Activated T-cell treated with anti-CD3 and anti-CD28 coated beads, Interleukin-2, amount 50 U/mL, for 72 hours (primary cell): ENCODE data around the gene STX8. TPM values are rescaled to one million over a fixed set of nuclear protein-coding genes. Genes with fewer than 3 reads are reported as not detected.

Experiments
- ATAC-seq, 2 donors: fragments of 150-1000 bp; cut with Tn5 transposase; replicated peaks in 1 of 2; 2 replicates each; pipeline ENCODE4 v1.10.0; 2021; ENCODE audit warnings: moderate library complexity in 2 of 2, mild to moderate bottlenecking in 1 of 2
- DNase-seq, 2 donors: peaks; one replicate each; pipeline ENCODE4 v3.0.0; 2021 to 2022; ENCODE audit warnings: mixed read lengths in 1 of 2
- H3K27ac Mint-ChIP-seq: one replicate; pipeline ENCODE4 v1.8.0; 2022; ENCODE audit warnings: mild to moderate bottlenecking, moderate library complexity, mixed read lengths
- H3K27me3 Mint-ChIP-seq: one replicate; pipeline ENCODE4 v1.8.0; 2022; ENCODE audit warnings: low read depth, mixed read lengths
- H3K36me3 Mint-ChIP-seq, 2 donors: one replicate each; pipeline ENCODE4 v1.8.0; 2022; ENCODE audit warnings: mixed read lengths in 2 of 2, mild to moderate bottlenecking in 1 of 2; ENCODE audit not compliant: insufficient read depth in 2 of 2
- H3K4me1 Mint-ChIP-seq: one replicate; pipeline ENCODE4 v1.8.0; 2022; ENCODE audit warnings: low read depth, mixed read lengths
- H3K4me3 Mint-ChIP-seq, 2 donors: one replicate each; pipeline ENCODE4 v1.8.0; 2022; ENCODE audit warnings: mild to moderate bottlenecking in 2 of 2, mixed read lengths in 2 of 2, moderate library complexity in 2 of 2
- H3K9me3 Mint-ChIP-seq, 2 donors: one replicate each; pipeline ENCODE4 v1.8.0; 2022; ENCODE audit warnings: mixed read lengths in 2 of 2
- total RNA-seq, 2 donors: library from RNA; stranded (reverse); gene quantifications; one replicate each; pipeline ENCODE4 v1.2.3, GENCODE V29; 2022

The STX8 gene
- total RNA-seq, 2 donors from 2014 or later = 53.8 to 61.3 TPM

DNA sequence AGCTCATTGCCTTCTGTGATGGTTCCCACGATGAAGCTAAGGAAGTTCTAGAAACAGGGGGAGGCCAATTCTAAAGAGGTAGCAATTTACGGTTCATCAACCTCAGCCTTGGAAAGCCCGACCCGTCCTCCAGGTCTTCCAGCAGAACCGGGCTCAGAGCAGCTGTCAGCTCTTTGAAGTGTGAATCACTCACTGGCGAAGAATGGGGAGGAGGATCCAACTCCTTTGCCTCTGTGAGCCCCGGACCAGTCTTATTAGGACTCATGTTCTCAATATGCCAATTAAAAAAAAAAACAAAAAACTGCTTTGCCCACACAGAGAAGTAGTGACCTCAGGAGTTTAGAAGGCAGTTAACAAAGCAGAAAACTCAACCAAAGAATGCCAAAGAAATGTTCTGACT, 31.4 kb downstream of the STX8 start:
- Mint-ChIP-seq H3K4me1 (peaks cover 6% of the 10 kb centered on the region), H3K36me3 (peaks cover 0 to 5% of the 10 kb centered on the region in 2 donors), H3K4me3 (no peak overlapping the region), H3K27me3 (no peaks in the 10 kb centered on the region), H3K9me3 (no peaks in the 10 kb centered on the region), H3K27ac (no peak overlapping the region)
- ATAC-seq (no peak), DNase-seq (no peak)

- Mint-ChIP-seq H3K27ac (no peak overlapping the region), H3K36me3 (peaks cover 0 to 5% of the 10 kb centered on the region in 2 donors), H3K9me3 (no peaks in the 10 kb centered on the region), H3K27me3 (no peaks in the 10 kb centered on the region), H3K4me3 (no peak overlapping the region), H3K4me1 (no peaks in the 10 kb centered on the region)
- DNase-seq (no peak), ATAC-seq (peak in 1 of 2 donors; percentile 67)
Measured at GRCh38 chr17:9541718-9542117, 33.9 kb downstream of the STX8 start.

GRCh38 chr17:9538626-9539025, 37.0 kb downstream of the STX8 start:
- Mint-ChIP-seq H3K27ac (no peak overlapping the region), H3K27me3 (no peaks in the 10 kb centered on the region), H3K9me3 (no peaks in the 10 kb centered on the region), H3K4me3 (no peak overlapping the region), H3K36me3 (peaks cover 0 to 6% of the 10 kb centered on the region in 2 donors), H3K4me1 (no peaks in the 10 kb centered on the region)
- DNase-seq (no peak), ATAC-seq (no peak)

DNA sequence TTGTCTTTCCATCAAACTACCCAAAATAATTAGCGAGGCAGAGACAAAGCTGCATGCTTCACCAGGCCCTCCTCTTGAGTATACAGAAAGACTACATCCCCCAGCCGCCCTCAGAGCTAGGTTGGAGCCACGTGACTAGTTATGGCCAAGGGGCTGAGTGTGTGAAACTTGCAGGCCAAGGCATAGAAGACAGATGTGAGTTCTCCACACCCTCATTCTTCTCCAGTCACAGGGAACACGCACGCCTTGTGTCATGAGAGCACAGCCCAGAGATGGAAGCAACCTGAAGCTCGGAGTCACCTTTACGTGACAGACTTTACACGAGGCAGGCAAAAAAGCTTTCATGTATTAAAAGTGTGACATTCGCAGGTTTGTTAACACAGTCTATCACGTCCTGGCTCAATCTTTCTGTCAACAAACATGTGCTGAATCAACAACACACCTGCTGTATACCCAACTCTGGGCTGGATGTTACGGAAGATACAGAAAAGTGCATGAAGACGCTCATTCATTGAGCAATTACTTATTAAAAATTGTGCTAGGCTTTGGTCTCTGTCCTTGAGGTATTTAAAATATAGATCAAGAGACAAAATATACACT, 38.3 kb downstream of the STX8 start:
- DNase-seq (no peak), ATAC-seq (no peak)
- no peak overlapping the region for H3K27ac Mint-ChIP-seq
- H3K27me3 Mint-ChIP-seq = no peaks in the 10 kb centered on the region
- H3K4me3 Mint-ChIP-seq = no peak overlapping the region
- peaks cover 0 to 6% of the 10 kb centered on the region in 2 donors for H3K36me3 Mint-ChIP-seq
- H3K4me1 Mint-ChIP-seq = no peaks in the 10 kb centered on the region
- no peaks in the 10 kb centered on the region for H3K9me3 Mint-ChIP-seq

DNA sequence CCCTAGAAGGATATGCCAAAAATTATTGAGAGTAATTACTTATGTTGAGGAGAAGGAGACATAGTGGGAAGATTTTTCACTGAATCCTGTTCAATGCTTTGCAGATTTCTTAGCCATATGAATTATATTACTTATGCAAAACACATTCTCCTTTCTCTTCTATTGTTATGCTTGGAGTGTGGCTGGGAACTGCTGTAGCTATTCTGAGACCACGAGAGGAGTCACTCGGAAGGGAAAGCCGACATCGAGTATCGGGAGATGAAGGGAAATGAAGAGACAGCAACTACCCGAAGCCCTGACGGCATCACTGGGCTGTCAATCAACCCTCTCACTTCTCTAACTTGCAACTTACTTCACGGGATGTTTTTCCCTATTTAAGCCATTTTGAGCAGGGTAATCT, 39.6 kb downstream of the STX8 start:
- H3K27me3 Mint-ChIP-seq = no peaks in the 10 kb centered on the region
- ATAC-seq (no peak), DNase-seq (no peak)
- H3K9me3 Mint-ChIP-seq = no peaks in the 10 kb centered on the region
- no peak overlapping the region for H3K4me3 Mint-ChIP-seq
- H3K27ac Mint-ChIP-seq = no peak overlapping the region
- H3K4me1 Mint-ChIP-seq = no peaks in the 10 kb centered on the region
- peaks cover 0 to 6% of the 10 kb centered on the region in 2 donors for H3K36me3 Mint-ChIP-seq

DNA sequence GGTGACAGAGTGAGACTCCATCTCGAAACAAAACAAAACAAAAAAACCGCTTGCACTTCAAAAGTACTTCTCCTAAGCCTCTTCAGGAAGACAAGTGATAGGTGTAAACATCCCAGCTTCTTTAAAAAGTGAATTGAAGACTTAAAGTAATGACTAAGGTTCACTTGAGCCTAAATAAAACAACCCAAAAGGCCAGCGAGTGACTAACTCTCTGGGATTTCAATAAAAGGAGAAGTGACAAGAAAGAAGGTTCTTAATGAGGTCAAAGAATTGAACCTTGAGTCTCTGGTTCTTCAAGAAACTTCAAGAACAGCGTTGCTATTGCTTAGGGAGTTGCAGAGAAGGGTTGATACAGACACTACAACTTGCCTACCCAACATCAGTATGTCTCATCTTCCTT, 42.2 kb downstream of the STX8 start:
- peaks cover 0 to 2% of the 10 kb centered on the region in 2 donors for H3K36me3 Mint-ChIP-seq
- H3K4me3 Mint-ChIP-seq = no peak overlapping the region
- ATAC-seq (no peak), DNase-seq (no peak)
- peaks cover 14% of the 10 kb centered on the region for H3K4me1 Mint-ChIP-seq
- H3K9me3 Mint-ChIP-seq = no peaks in the 10 kb centered on the region
- H3K27ac Mint-ChIP-seq = no peak overlapping the region
- H3K27me3 Mint-ChIP-seq = no peaks in the 10 kb centered on the region

GRCh38 chr17:9532715-9533114, 42.9 kb downstream of the STX8 start:
- no peaks in the 10 kb centered on the region for H3K27me3 Mint-ChIP-seq
- no peak overlapping the region for H3K4me3 Mint-ChIP-seq
- no peak for DNase-seq
- peaks cover 0 to 2% of the 10 kb centered on the region in 2 donors for H3K36me3 Mint-ChIP-seq
- peaks cover 16% of the 10 kb centered on the region for H3K4me1 Mint-ChIP-seq
- ATAC-seq = no peak
- no peak overlapping the region for H3K27ac Mint-ChIP-seq
- H3K9me3 Mint-ChIP-seq = no peaks in the 10 kb centered on the region

DNA sequence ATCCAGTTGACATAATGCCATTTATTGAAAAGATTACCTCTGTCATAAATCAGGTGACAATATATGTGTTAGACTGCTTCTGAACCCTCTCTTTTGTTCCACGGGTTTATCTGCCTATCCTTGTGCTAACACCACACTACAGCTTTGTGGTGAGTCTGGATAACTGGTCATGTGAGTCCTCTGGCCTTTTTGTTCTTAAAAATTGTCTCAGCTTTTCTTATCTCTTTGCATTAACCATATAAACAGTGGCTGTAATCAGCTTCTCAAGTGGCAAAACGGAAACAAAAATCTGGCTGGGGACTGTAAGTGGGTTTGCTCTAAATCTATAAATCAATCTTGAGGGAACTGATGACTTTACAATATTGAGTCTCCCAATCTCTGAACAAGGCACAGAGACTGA, 44.6 kb downstream of the STX8 start:
- H3K36me3 Mint-ChIP-seq = peaks cover 0 to 2% of the 10 kb centered on the region in 2 donors
- no peaks in the 10 kb centered on the region for H3K9me3 Mint-ChIP-seq
- H3K4me3 Mint-ChIP-seq = no peak overlapping the region
- H3K27ac Mint-ChIP-seq = peak overlapping the region; percentile 57
- DNase-seq (no peak), ATAC-seq (no peak)
- peaks cover 16% of the 10 kb centered on the region for H3K4me1 Mint-ChIP-seq
- H3K27me3 Mint-ChIP-seq = no peaks in the 10 kb centered on the region

GRCh38 chr17:9529033-9529700, 46.5 kb downstream of the STX8 start:
- H3K4me1 Mint-ChIP-seq = peaks cover 16% of the 10 kb centered on the region

DNA sequence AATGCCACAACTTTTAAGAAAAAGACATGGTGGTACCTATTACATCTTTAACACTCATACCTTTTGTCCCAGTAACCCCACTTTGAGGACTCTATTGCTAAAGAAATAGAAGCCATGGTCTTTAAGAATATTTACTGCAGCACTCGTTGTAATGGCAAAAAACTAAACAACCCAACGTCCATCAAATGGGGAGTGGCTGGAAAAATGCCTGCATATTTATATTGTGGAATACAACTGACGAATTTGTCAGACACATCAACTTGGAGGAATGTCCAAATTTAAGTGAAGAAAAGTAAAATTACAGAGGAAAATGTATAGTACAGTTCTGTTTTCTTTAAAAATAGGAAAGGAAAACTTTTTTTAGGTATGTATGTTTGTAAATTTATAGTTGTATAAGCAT, 47.8 kb downstream of the STX8 start:
- ATAC-seq (no peak), DNase-seq (no peak)
- no peak overlapping the region for H3K4me3 Mint-ChIP-seq
- H3K9me3 Mint-ChIP-seq = no peaks in the 10 kb centered on the region
- H3K4me1 Mint-ChIP-seq = peaks cover 16% of the 10 kb centered on the region
- no peaks in the 10 kb centered on the region for H3K36me3 Mint-ChIP-seq
- H3K27ac Mint-ChIP-seq = no peak overlapping the region
- no peaks in the 10 kb centered on the region for H3K27me3 Mint-ChIP-seq

More at GRCh38 chr17:9529033-9529700, 46.5 kb downstream of the STX8 start:
- H3K4me3 Mint-ChIP-seq = no peak overlapping the region
- no peaks in the 10 kb centered on the region for H3K9me3 Mint-ChIP-seq
- DNase-seq (peak; percentile 42 to 43), ATAC-seq (peak; percentile 98)
- peaks cover 0 to 2% of the 10 kb centered on the region in 2 donors for H3K36me3 Mint-ChIP-seq
- no peaks in the 10 kb centered on the region for H3K27me3 Mint-ChIP-seq
- peak overlapping the region; percentile 2 for H3K27ac Mint-ChIP-seq

DNA sequence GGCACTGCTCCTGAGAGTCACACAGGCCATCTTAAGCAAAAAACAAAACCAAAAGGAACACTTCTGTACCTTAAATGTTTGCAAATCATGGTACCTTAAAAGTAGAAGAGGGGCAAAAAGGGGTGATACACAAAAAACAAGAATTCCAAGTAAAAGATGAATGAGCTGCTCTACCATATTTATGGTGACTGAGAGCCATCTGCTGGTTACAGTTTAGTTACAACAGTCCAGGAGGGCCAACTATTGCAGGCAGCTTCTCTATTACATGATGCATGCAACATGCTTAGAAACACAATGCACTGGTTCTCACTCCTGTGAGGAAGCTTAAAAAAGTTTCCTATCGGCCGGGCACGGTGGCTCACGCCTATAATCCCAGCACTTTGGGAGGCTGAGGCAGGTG, 53.5 kb downstream of the STX8 start:
- peaks cover 15% of the 10 kb centered on the region for H3K4me1 Mint-ChIP-seq
- H3K36me3 Mint-ChIP-seq = no peaks in the 10 kb centered on the region
- ATAC-seq = peak in 1 of 2 donors; percentile 36
- H3K4me3 Mint-ChIP-seq = no peak overlapping the region
- H3K27me3 Mint-ChIP-seq = no peaks in the 10 kb centered on the region
- H3K27ac Mint-ChIP-seq = no peak overlapping the region
- peak in 1 of 2 donors; percentile 5 for DNase-seq
- H3K9me3 Mint-ChIP-seq = no peaks in the 10 kb centered on the region

- DNase-seq (no peak), ATAC-seq (no peak)
- H3K4me3 Mint-ChIP-seq = no peak overlapping the region
- peaks cover 16% of the 10 kb centered on the region for H3K4me1 Mint-ChIP-seq
- no peak overlapping the region for H3K27ac Mint-ChIP-seq
- no peaks in the 10 kb centered on the region for H3K36me3 Mint-ChIP-seq
- no peaks in the 10 kb centered on the region for H3K27me3 Mint-ChIP-seq
- no peaks in the 10 kb centered on the region for H3K9me3 Mint-ChIP-seq
Measured at GRCh38 chr17:9521062-9521461, 54.6 kb downstream of the STX8 start.

- no peak overlapping the region for H3K27ac Mint-ChIP-seq
- peaks cover 16% of the 10 kb centered on the region for H3K4me1 Mint-ChIP-seq
- no peak for ATAC-seq
- no peaks in the 10 kb centered on the region for H3K36me3 Mint-ChIP-seq
- no peak overlapping the region for H3K4me3 Mint-ChIP-seq
- no peaks in the 10 kb centered on the region for H3K27me3 Mint-ChIP-seq
- no peak for DNase-seq
- H3K9me3 Mint-ChIP-seq = no peaks in the 10 kb centered on the region
Measured at GRCh38 chr17:9520649-9521048, 55.0 kb downstream of the STX8 start.
